Astrocyte (in vitro differentiated cells and primary cell): ENCODE data around the gene RNF180.

ENCODE experiments used
- CTCF ChIP-seq: IDR thresholded peaks from 2 replicates; pipeline ENCODE4 v1.5.1; 2011; ENCODE audit warnings: low read depth, mild to moderate bottlenecking, inconsistent platforms, low read length, moderate library complexity; ENCODE audit not compliant: insufficient read depth
- EZH2 ChIP-seq: IDR thresholded peaks from 2 replicates; pipeline ENCODE4 v1.6.1; 2012; ENCODE audit warnings: mild to moderate bottlenecking, low read length, inconsistent platforms; ENCODE audit not compliant: insufficient read depth

DNA sequence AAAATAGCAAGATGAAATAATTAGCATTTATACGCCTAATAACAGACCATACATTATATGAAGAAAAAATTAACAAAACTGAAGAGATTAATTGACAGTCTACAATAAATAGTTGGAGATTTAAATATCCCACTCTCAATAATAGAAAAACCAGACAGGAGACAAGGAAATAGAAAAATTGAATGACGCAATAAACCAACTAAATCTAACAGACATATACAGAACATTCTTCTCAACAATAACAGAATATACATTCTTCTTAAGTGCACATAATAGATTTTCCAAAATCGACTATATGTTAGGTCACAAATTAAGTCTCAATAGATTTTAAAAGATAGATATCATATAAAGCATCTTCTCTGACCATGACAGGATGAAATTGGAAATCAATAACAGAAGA lies 25.6 kb upstream of the RNF180 start:
- TF ChIP-seq EZH2 (no peak), CTCF (no peak)
